ENCODE results near the gene CCDC154. TPM values are rescaled to one million over a fixed set of nuclear protein-coding genes. Genes with fewer than 3 reads are reported as not detected.
"Not testable (repeated sequence)": the region's sequence is repeated elsewhere in the genome, so short reads cannot be mapped to it uniquely, and the experiment has no call there.

Gene CCDC154
- total and polyA plus RNA-seq, 2 experiments from 2014 or later = 0.31 TPM; not detected in 1

DNA sequence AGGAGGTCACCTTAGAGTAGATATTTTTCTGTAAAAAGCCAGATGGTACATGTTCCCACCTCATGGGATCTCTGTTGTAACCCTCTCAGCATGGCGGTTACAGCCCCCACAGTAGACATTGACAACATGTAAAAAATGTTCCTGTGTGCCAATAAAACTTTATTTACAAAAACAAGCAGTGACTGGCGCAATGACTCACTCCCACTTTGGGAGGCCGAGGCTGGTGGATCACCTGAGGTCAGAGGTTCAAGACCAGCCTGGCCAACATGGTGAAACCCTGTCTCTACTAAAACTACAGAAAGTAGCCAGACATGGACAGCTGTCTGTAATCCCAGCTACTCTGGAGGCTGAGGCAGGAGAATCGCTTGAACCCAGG lies 4.7 kb downstream of the CCDC154 start:
- H3K4me3 ChIP-seq; DNase-seq (ENCODE audit: low spot score); H3K27me3 Mint-ChIP-seq (ENCODE audit: insufficient read depth, low read depth, poor library complexity); H3K36me3 Mint-ChIP-seq (ENCODE audit: low read depth); H3K27me3 ChIP-seq (ENCODE audit: insufficient read depth); H3K4me3 Mint-ChIP-seq; H3K4me1 ChIP-seq (ENCODE audit: insufficient read depth); H3K9me3 Mint-ChIP-seq; H3K79me2 ChIP-seq (replicated peaks; ENCODE audit: insufficient read depth); H3K36me3 ChIP-seq (ENCODE audit: insufficient read depth); H2AFZ ChIP-seq; H3K9me2 ChIP-seq (ENCODE audit: insufficient read depth); H3K4me1 Mint-ChIP-seq; ATAC-seq; H4K20me1 ChIP-seq (replicated peaks; ENCODE audit: insufficient read depth); H3F3A ChIP-seq (replicated peaks; ENCODE audit: low read depth); H3K27ac ChIP-seq (ENCODE audit: low read depth); H3K27ac Mint-ChIP-seq; H3K4me2 ChIP-seq: not testable (repeated sequence)

DNA sequence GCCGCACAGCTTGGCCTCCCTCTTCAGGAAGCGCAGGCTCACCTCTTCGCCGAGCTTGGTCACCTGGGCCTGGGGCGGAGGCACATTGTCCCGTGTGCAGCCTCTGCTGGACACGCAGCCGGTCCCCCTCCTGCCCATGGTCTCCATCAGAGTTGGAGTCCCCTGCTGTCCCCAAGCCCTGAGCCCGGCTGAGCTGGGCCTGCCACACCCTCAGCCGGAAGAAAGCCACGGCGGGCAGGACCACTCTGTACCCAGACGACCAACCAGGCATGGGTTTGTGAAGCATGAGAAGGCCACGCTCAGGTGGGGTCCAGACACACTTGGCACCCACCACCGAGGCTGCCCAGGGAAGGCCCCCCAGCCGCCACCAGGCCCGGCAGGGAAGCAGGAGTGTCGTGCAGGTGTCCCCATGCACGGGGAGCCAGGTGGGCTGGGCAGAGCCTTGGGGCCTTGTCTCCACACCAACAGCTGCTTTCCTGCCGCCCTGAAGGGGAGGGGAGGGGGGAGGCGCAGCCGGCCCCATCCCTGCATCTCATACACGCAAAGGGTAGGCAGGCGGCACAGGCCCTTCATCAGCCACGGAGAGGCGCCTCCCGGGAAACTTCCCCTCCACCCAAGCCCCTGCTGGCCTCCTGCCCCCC lies 5.2 kb downstream of the CCDC154 start:
- Histone ChIP-seq H3K4me3 (no peak overlapping the region), H3K9me2 (ENCODE audit: insufficient read depth) (no peaks in the 10 kb centered on the region), H2AFZ (no peak overlapping the region), H3K4me1 (ENCODE audit: insufficient read depth) (no peaks in the 10 kb centered on the region), H3K27ac (ENCODE audit: low read depth) (no peak overlapping the region), H3K27me3 (ENCODE audit: insufficient read depth) (no peaks in the 10 kb centered on the region), H4K20me1 (replicated peaks; ENCODE audit: insufficient read depth) (no peaks in the 10 kb centered on the region), H3K4me2 (no peak overlapping the region), H3K79me2 (replicated peaks; ENCODE audit: insufficient read depth) (no peaks in the 10 kb centered on the region), H3F3A (replicated peaks; ENCODE audit: low read depth) (no peaks in the 10 kb centered on the region), H3K36me3 (ENCODE audit: insufficient read depth) (no peaks in the 10 kb centered on the region)
- H3K4me3 Mint-ChIP-seq = no peak overlapping the region
- ATAC-seq (no peak), DNase-seq (ENCODE audit: low spot score) (no peak)
- no peaks in the 10 kb centered on the region for H3K36me3 Mint-ChIP-seq (ENCODE audit: low read depth)
- peaks cover 5% of the 10 kb centered on the region for H3K27me3 Mint-ChIP-seq (ENCODE audit: insufficient read depth, low read depth, poor library complexity)
- H3K9me3 Mint-ChIP-seq = no peaks in the 10 kb centered on the region
- H3K27ac Mint-ChIP-seq = no peak overlapping the region
- H3K4me1 Mint-ChIP-seq = no peaks in the 10 kb centered on the region
- TF ChIP-seq ZNF114 (CRISPR knock-in tag; IDR thresholded peaks at IDR 0.05) (no peak), POLR2AphosphoS5 (IDR thresholded peaks at IDR 0.05; ENCODE audit: low read depth) (no peak), STAT1 (IDR thresholded peaks at IDR 0.05; ENCODE audit: unreplicated experiment) (no peak), JUNB (IDR thresholded peaks at IDR 0.05; ENCODE audit: unreplicated experiment) (no peak), EZH2 (IDR thresholded peaks at IDR 0.05; ENCODE audit: low read depth, unreplicated experiment) (no peak), NANOG (IDR thresholded peaks at IDR 0.05; ENCODE audit: borderline replicate concordance) (no peak)
- TF ChIP-seq, protein P1, sequence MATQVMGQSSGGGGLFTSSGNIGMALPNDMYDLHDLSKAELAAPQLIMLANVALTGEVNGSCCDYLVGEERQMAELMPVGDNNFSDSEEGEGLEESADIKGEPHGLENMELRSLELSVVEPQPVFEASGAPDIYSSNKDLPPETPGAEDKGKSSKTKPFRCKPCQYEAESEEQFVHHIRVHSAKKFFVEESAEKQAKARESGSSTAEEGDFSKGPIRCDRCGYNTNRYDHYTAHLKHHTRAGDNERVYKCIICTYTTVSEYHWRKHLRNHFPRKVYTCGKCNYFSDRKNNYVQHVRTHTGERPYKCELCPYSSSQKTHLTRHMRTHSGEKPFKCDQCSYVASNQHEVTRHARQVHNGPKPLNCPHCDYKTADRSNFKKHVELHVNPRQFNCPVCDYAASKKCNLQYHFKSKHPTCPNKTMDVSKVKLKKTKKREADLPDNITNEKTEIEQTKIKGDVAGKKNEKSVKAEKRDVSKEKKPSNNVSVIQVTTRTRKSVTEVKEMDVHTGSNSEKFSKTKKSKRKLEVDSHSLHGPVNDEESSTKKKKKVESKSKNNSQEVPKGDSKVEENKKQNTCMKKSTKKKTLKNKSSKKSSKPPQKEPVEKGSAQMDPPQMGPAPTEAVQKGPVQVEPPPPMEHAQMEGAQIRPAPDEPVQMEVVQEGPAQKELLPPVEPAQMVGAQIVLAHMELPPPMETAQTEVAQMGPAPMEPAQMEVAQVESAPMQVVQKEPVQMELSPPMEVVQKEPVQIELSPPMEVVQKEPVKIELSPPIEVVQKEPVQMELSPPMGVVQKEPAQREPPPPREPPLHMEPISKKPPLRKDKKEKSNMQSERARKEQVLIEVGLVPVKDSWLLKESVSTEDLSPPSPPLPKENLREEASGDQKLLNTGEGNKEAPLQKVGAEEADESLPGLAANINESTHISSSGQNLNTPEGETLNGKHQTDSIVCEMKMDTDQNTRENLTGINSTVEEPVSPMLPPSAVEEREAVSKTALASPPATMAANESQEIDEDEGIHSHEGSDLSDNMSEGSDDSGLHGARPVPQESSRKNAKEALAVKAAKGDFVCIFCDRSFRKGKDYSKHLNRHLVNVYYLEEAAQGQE (IDR thresholded peaks at IDR 0.05; ENCODE audit: unreplicated experiment) = no peak
- TF ChIP-seq, protein P2, sequence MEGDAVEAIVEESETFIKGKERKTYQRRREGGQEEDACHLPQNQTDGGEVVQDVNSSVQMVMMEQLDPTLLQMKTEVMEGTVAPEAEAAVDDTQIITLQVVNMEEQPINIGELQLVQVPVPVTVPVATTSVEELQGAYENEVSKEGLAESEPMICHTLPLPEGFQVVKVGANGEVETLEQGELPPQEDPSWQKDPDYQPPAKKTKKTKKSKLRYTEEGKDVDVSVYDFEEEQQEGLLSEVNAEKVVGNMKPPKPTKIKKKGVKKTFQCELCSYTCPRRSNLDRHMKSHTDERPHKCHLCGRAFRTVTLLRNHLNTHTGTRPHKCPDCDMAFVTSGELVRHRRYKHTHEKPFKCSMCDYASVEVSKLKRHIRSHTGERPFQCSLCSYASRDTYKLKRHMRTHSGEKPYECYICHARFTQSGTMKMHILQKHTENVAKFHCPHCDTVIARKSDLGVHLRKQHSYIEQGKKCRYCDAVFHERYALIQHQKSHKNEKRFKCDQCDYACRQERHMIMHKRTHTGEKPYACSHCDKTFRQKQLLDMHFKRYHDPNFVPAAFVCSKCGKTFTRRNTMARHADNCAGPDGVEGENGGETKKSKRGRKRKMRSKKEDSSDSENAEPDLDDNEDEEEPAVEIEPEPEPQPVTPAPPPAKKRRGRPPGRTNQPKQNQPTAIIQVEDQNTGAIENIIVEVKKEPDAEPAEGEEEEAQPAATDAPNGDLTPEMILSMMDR (conservative IDR thresholded peaks at IDR 0.05; ENCODE audit: low read depth in 2 of 2) = no peak
- TF ChIP-seq, protein P3, sequence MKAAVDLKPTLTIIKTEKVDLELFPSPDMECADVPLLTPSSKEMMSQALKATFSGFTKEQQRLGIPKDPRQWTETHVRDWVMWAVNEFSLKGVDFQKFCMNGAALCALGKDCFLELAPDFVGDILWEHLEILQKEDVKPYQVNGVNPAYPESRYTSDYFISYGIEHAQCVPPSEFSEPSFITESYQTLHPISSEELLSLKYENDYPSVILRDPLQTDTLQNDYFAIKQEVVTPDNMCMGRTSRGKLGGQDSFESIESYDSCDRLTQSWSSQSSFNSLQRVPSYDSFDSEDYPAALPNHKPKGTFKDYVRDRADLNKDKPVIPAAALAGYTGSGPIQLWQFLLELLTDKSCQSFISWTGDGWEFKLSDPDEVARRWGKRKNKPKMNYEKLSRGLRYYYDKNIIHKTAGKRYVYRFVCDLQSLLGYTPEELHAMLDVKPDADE (IDR thresholded peaks at IDR 0.05) = no peak
- TF ChIP-seq, protein P4, sequence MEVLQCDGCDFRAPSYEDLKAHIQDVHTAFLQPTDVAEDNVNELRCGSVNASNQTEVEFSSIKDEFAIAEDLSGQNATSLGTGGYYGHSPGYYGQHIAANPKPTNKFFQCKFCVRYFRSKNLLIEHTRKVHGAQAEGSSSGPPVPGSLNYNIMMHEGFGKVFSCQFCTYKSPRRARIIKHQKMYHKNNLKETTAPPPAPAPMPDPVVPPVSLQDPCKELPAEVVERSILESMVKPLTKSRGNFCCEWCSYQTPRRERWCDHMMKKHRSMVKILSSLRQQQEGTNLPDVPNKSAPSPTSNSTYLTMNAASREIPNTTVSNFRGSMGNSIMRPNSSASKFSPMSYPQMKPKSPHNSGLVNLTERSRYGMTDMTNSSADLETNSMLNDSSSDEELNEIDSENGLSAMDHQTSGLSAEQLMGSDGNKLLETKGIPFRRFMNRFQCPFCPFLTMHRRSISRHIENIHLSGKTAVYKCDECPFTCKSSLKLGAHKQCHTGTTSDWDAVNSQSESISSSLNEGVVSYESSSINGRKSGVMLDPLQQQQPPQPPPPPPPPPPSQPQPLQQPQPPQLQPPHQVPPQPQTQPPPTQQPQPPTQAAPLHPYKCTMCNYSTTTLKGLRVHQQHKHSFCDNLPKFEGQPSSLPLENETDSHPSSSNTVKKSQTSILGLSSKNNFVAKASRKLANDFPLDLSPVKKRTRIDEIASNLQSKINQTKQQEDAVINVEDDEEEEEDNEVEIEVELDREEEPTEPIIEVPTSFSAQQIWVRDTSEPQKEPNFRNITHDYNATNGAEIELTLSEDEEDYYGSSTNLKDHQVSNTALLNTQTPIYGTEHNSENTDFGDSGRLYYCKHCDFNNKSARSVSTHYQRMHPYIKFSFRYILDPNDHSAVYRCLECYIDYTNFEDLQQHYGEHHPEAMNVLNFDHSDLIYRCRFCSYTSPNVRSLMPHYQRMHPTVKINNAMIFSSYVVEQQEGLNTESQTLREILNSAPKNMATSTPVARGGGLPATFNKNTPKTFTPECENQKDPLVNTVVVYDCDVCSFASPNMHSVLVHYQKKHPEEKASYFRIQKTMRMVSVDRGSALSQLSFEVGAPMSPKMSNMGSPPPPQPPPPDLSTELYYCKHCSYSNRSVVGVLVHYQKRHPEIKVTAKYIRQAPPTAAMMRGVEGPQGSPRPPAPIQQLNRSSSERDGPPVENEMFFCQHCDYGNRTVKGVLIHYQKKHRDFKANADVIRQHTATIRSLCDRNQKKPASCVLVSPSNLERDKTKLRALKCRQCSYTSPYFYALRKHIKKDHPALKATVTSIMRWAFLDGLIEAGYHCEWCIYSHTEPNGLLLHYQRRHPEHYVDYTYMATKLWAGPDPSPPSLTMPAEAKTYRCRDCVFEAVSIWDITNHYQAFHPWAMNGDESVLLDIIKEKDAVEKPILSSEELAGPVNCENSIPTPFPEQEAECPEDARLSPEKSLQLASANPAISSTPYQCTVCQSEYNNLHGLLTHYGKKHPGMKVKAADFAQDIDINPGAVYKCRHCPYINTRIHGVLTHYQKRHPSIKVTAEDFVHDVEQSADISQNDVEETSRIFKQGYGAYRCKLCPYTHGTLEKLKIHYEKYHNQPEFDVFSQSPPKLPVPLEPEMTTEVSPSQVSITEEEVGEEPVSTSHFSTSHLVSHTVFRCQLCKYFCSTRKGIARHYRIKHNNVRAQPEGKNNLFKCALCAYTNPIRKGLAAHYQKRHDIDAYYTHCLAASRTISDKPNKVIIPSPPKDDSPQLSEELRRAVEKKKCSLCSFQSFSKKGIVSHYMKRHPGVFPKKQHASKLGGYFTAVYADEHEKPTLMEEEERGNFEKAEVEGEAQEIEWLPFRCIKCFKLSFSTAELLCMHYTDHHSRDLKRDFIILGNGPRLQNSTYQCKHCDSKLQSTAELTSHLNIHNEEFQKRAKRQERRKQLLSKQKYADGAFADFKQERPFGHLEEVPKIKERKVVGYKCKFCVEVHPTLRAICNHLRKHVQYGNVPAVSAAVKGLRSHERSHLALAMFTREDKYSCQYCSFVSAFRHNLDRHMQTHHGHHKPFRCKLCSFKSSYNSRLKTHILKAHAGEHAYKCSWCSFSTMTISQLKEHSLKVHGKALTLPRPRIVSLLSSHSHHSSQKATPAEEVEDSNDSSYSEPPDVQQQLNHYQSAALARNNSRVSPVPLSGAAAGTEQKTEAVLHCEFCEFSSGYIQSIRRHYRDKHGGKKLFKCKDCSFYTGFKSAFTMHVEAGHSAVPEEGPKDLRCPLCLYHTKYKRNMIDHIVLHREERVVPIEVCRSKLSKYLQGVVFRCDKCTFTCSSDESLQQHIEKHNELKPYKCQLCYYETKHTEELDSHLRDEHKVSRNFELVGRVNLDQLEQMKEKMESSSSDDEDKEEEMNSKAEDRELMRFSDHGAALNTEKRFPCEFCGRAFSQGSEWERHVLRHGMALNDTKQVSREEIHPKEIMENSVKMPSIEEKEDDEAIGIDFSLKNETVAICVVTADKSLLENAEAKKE (CRISPR knock-in tag; IDR thresholded peaks at IDR 0.05) = no peak

Data from GM23338 (cell line).